GM12878 (cell line): ENCODE data around the gene ITSN2. TPM values are rescaled to one million over a fixed set of nuclear protein-coding genes. Genes with fewer than 3 reads are reported as not detected.

ENCODE experiments used
- ATAC-seq: fragments of 200-7000 bp; cut with Tn5 transposase; 3 replicates; pipeline ENCODE4 v1.9.1; 2020; ENCODE audit warnings: mild to moderate bottlenecking, moderate library complexity
- BruUV-seq: library from RNA; stranded (reverse); fragments of 400-500 nt; replicated peaks from 2 replicates; lab custom pipeline; 2021; lab: Mats Ljungman, UMichigan
- CTCF ChIA-PET: fragments of 300-600 bp; sonication (Branson Sonifier 250); formaldehyde crosslinking; extraction: SDS; loops from one replicate; lab custom pipeline; 2021; ENCODE audit warnings: inconsistent platforms; lab: Yijun Ruan, JAX
- POLR2A ChIA-PET: fragments of 350-600 bp; formaldehyde crosslinking; extraction: SDS; loops from one replicate; lab custom pipeline; 2021; ENCODE audit warnings: inconsistent platforms; lab: Charles Lee
- RAD21 ChIA-PET: fragments of 300-600 bp; sonication (Branson Sonifier 250); formaldehyde crosslinking; loops from one replicate; lab custom pipeline; 2023; ENCODE audit warnings: antibody characterized with exemption; ENCODE audit not compliant: unreplicated experiment; lab: Charles Lee
- SMC1A ChIA-PET: fragments of 300-600 bp; sonication (Branson Sonifier 250); formaldehyde crosslinking; loops from one replicate; lab custom pipeline; 2023; ENCODE audit not compliant: unreplicated experiment, uncharacterized antibody; lab: Charles Lee
- DNase-seq: peaks from one replicate; pipeline ENCODE4 v3.0.0-alpha.2; 2011; ENCODE audit warnings: low read depth, low spot score
- FAIRE-seq: peaks from 3 replicates; lab custom pipeline; 2011; peaks lifted over from hg19 to GRCh38; lab: Jason Lieb, UNC
- H2AFZ ChIP-seq: 2 replicates; pipeline ENCODE4 v1.6.0; 2011; ENCODE audit warnings: low read depth, low read length, control low read depth; ENCODE audit not compliant: control insufficient read depth
- H3K27ac ChIP-seq: 2 replicates; pipeline ENCODE4 v1.5.1; 2011; ENCODE audit warnings: control low read depth; ENCODE audit not compliant: control insufficient read depth, insufficient read depth
- H3K27me3 ChIP-seq, 2 experiments: replicated peaks in 1 of 2; 2 replicates each; pipeline versions ENCODE4 v1.6.0 to v1.6.1; 2011; ENCODE audit warnings: low read length in 1 of 2; ENCODE audit not compliant: control insufficient read depth in 2 of 2, insufficient read depth in 2 of 2
- H3K36me3 ChIP-seq, 2 experiments: 2 replicates each; pipeline ENCODE4 v1.5.1; 2011; ENCODE audit warnings: low read length in 1 of 2; ENCODE audit not compliant: control insufficient read depth in 2 of 2, insufficient read depth in 2 of 2
- H3K4me1 ChIP-seq: 2 replicates; pipeline ENCODE4 v1.6.1; 2011; ENCODE audit warnings: mild to moderate bottlenecking, low read length, moderate library complexity, mixed read lengths; ENCODE audit not compliant: control insufficient read depth, insufficient read depth
- H3K4me2 ChIP-seq: 2 replicates; pipeline ENCODE4 v1.6.0; 2011; ENCODE audit warnings: control low read depth; ENCODE audit not compliant: control insufficient read depth, insufficient read depth
- H3K4me3 ChIP-seq: fragments of 200-600 bp; sonication (generic); 2 replicates; pipeline ENCODE4 v1.5.1; 2016
- H3K79me2 ChIP-seq: 2 replicates; pipeline ENCODE4 v1.6.0; 2011; ENCODE audit warnings: low read length; ENCODE audit not compliant: control insufficient read depth, insufficient read depth
- H3K9ac ChIP-seq: 2 replicates; pipeline ENCODE4 v1.8.0; 2011; ENCODE audit warnings: low read length, control low read depth, mixed read lengths; ENCODE audit not compliant: control insufficient read depth, insufficient read depth
- H3K9me3 ChIP-seq: replicated peaks from 3 replicates; pipeline ENCODE4 v1.5.1; 2011; ENCODE audit warnings: mild to moderate bottlenecking, low read length; ENCODE audit not compliant: control insufficient read depth, insufficient read depth
- H4K20me1 ChIP-seq: 2 replicates; pipeline ENCODE4 v1.6.0; 2011; ENCODE audit not compliant: control insufficient read depth, insufficient read depth
- ASH2L ChIP-seq: fragments of 300-600, 200-600 bp; sonication (generic); IDR thresholded peaks from 2 replicates; pipeline ENCODE4 v1.6.1; 2017; ENCODE audit warnings: low read depth, mild to moderate bottlenecking, borderline replicate concordance
- BRCA1 ChIP-seq: IDR thresholded peaks from 2 replicates; pipeline ENCODE4 v1.6.1; 2011; ENCODE audit warnings: low read depth, low read length, improper control_type of control experiment
- ETV6 ChIP-seq, 2 experiments: fragments of 450-650 bp in 1 of 2; IDR thresholded peaks in 1 of 2; conservative IDR thresholded peaks in 1 of 2; 2 replicates each; pipeline ENCODE4 v1.6.1; 2014; ENCODE audit warnings: antibody characterized with exemption in 1 of 2, borderline replicate concordance in 1 of 2, low read depth in 1 of 2, mild to moderate bottlenecking in 1 of 2, moderate library complexity in 1 of 2
- HDAC6 ChIP-seq: fragments of 200-600 bp; sonication (generic); IDR thresholded peaks from one replicate; pipeline ENCODE4 v1.8.0; 2017; ENCODE audit warnings: antibody characterized with exemption; ENCODE audit not compliant: unreplicated experiment
- NFXL1 ChIP-seq: fragments of 450-650 bp; IDR thresholded peaks from 2 replicates; pipeline ENCODE4 v1.6.1; 2017; ENCODE audit warnings: antibody characterized with exemption, mild to moderate bottlenecking, borderline replicate concordance
- NFYA ChIP-seq: IDR thresholded peaks from 2 replicates; pipeline ENCODE4 v1.6.1; 2011; ENCODE audit warnings: low read depth, mild to moderate bottlenecking, low read length, improper control_type of control experiment, borderline replicate concordance
- PAX5 ChIP-seq: IDR thresholded peaks from 2 replicates; pipeline ENCODE4 v1.6.1; 2011; ENCODE audit warnings: low read depth, low read length, borderline replicate concordance
- RAD21 ChIP-seq: IDR thresholded peaks from 2 replicates; pipeline ENCODE4 v1.6.1; 2011; ENCODE audit warnings: mild to moderate bottlenecking, low read depth, low read length, moderate library complexity; ENCODE audit not compliant: insufficient read depth
- RB1 ChIP-seq: fragments of 450-650 bp; formaldehyde crosslinking; IDR thresholded peaks from 2 replicates; pipeline ENCODE4 v1.6.1; 2017; ENCODE audit warnings: mild to moderate bottlenecking, borderline replicate concordance
- REST ChIP-seq: IDR thresholded peaks from 2 replicates; pipeline ENCODE4 v1.6.1; 2012; ENCODE audit warnings: mild to moderate bottlenecking, low read depth, low read length
- RFX5 ChIP-seq: IDR thresholded peaks from 2 replicates; pipeline ENCODE4 v1.6.1; 2011; ENCODE audit warnings: low read depth, low read length, improper control_type of control experiment
- RUNX3 ChIP-seq: IDR thresholded peaks from 2 replicates; pipeline ENCODE4 v1.6.1; 2012; ENCODE audit warnings: low read length, inconsistent platforms
- SMAD1 ChIP-seq: fragments of 450-650 bp; IDR thresholded peaks from 2 replicates; pipeline ENCODE4 v1.6.1; 2018; ENCODE audit warnings: mild to moderate bottlenecking, low read depth; ENCODE audit not compliant: partially characterized antibody
- SREBF2 ChIP-seq: IDR thresholded peaks from 2 replicates; pipeline ENCODE4 v1.6.1; 2012; ENCODE audit warnings: mild to moderate bottlenecking, low read length
- TARDBP ChIP-seq: IDR thresholded peaks from 2 replicates; pipeline ENCODE4 v1.6.1; 2016; ENCODE audit warnings: borderline replicate concordance
- USF1 ChIP-seq: IDR thresholded peaks from 2 replicates; pipeline ENCODE4 v1.6.1; 2011; ENCODE audit warnings: borderline replicate concordance, low read depth, mild to moderate bottlenecking, moderate library complexity, mixed read lengths, low read length; ENCODE audit not compliant: insufficient read depth; ENCODE audit errors: extremely low read length
- ZBTB4 ChIP-seq: fragments of 450-650 bp; formaldehyde crosslinking; IDR thresholded peaks from 2 replicates; pipeline ENCODE4 v1.4.0; 2022; ENCODE audit warnings: mild to moderate bottlenecking, moderate library complexity
- WGBS: methylation state at CpG from one replicate; pipeline ENCODE4 v1.1.6; 2016; ENCODE audit warnings: low lambda C conversion rate; ENCODE audit not compliant: insufficient replicate concordance, insufficient coverage; ENCODE audit errors: missing lambda C conversion rate; 5-methylcytosine and 5-hydroxymethylcytosine counted together
- in situ Hi-C: fragments of 300-500 bp; cut with MboI; formaldehyde crosslinking; loops from 9 replicates; pipeline ENCODE4 v1.14.3; 2018; ENCODE audit warnings: mixed read lengths
- intact Hi-C: fragments of 100-400 bp; cut with micrococcal nuclease; formaldehyde crosslinking; loops from one replicate; pipeline ENCODE4 v1.14.2; 2022; ENCODE audit not compliant: unreplicated experiment
- polyA plus RNA-seq, 11 experiments: library from polyadenylated mRNA; depleted of rRNA in 4 of 11; unstranded in 6 of 11; stranded (reverse) in 5 of 11; fragments of >200 nt; fragmentation: Nextera tagmentation in 4 of 11; fragmentation: Illumina TruSeq in 1 of 11; extraction: Ambion mirVana in 4 of 11; extraction: Trizol in 1 of 11; gene quantifications; 1 replicate in 1 of 11; 2 replicates in 10 of 11; pipeline versions ENCODE4 v1.2.1 to v1.2.3, GENCODE V29; 2011 to 2016; ENCODE audit warnings: inconsistent platforms in 2 of 11, missing spikeins in 2 of 11, low read depth in 1 of 11
- total RNA-seq, 4 experiments: library from RNA; depleted of rRNA in 3 of 4; stranded (reverse); fragments of >200 nt in 3 of 4; fragmentation: Illumina TruSeq in 1 of 4; extraction: Trizol in 1 of 4; gene quantifications; 2 replicates each; pipeline versions ENCODE4 v1.2.1 to v1.2.3, GENCODE V29; 2013 to 2021

ITSN2 gene
- total and polyA plus RNA-seq, 10 of the 15 experiments (the other 5 are each of a cell fraction or from before 2014, with no cell fraction given) = 20.5 to 80.0 (median 54.7) TPM

- TF ChIP-seq ZBTB4 (no peak), RB1 (no peak), SREBF2 (no peak), TARDBP (no peak), HDAC6 (no peak), RUNX3 (no peak), ASH2L (no peak), SMAD1 (no peak), PAX5 (no peak), RAD21 (no peak)
Measured at GRCh38 chr2:24204505-24204904, 155.8 kb downstream of the ITSN2 start (continued).

- WGBS = 90% methylated on average over 5 of the region's 5 CpGs
- H3K4me2 ChIP-seq = no peak overlapping the region
- ChIA-PET RAD21 (no interaction called here), CTCF (no interaction called here), SMC1A (interaction anchor here (1.0 to 1.3 kb wide), 2 partner anchors 27 to 130 kb away, joined by 3 read pairs; no protein-coding TSS in a partner anchor), POLR2A (interaction anchor here (0.6 kb wide), 1 partner anchor 595 kb away, joined by 6 read pairs; no protein-coding TSS in a partner anchor)
- DNase-seq (no peak), FAIRE-seq (no peak), ATAC-seq (no peak)
- H3K4me1 ChIP-seq = no peaks in the 10 kb centered on the region
- no peak overlapping the region for H3K4me3 ChIP-seq
- peaks cover 7 to 16% of the 10 kb centered on the region in 2 experiments for H3K36me3 ChIP-seq
- no peak overlapping the region for H3K9ac ChIP-seq
- H3K27me3 ChIP-seq = no peaks in the 10 kb centered on the region
- no peak overlapping the region for H3K27ac ChIP-seq
- no peaks in the 10 kb centered on the region for H4K20me1 ChIP-seq
- no peak overlapping the region for H2AFZ ChIP-seq
- no TSS peak for BruUV-seq
- intact Hi-C loops (no loop called here), in situ Hi-C loops (no loop called here)
- no peaks in the 10 kb centered on the region for H3K9me3 ChIP-seq
- no peaks in the 10 kb centered on the region for H3K79me2 ChIP-seq
- TF ChIP-seq NFYA (no peak), ETV6 (conservative IDR thresholded peaks at IDR 0.05 in 1 of 2, IDR thresholded peaks at IDR 0.05 in 1 of 2; ENCODE audit: borderline replicate concordance in 1 of 2, low read depth in 1 of 2) (no peak), RFX5 (no peak), PAX5 (no peak), REST (no peak), NFXL1 (no peak), BRCA1 (no peak), USF1 (no peak)
Measured at GRCh38 chr2:24203787-24204150, 156.6 kb downstream of the ITSN2 start.
